GM12878 (cell line): ENCODE measurements around the gene TRIB2.

ENCODE experiments used
- EP300 ChIP-seq, 2 experiments: fragments of 150-350 bp in 1 of 2; IDR thresholded peaks; 2 replicates each; pipeline ENCODE4 v1.6.1; 2011 to 2012; ENCODE audit warnings: low read depth in 2 of 2, low read length in 2 of 2, borderline replicate concordance in 1 of 2, improper control_type of control experiment in 1 of 2, inconsistent platforms in 1 of 2; ENCODE audit not compliant: control insufficient read depth in 1 of 2
- JUND ChIP-seq: IDR thresholded peaks from 2 replicates; pipeline ENCODE4 v1.6.1; 2012; ENCODE audit warnings: low read depth, mild to moderate bottlenecking, low read length, improper control_type of control experiment, moderate library complexity
- MTA3 ChIP-seq: IDR thresholded peaks from 2 replicates; pipeline ENCODE4 v1.6.1; 2012; ENCODE audit warnings: low read length, inconsistent platforms, borderline replicate concordance
- NR2F1 ChIP-seq: fragments of 450-650 bp; conservative IDR thresholded peaks from 2 replicates; pipeline ENCODE4 v1.6.1; 2017; ENCODE audit warnings: mild to moderate bottlenecking
- POLR2A ChIP-seq: IDR thresholded peaks from 2 replicates; pipeline ENCODE4 v1.6.1; 2011; ENCODE audit warnings: low read depth, mild to moderate bottlenecking, low read length
- SIN3A ChIP-seq: IDR thresholded peaks from 2 replicates; pipeline ENCODE4 v1.6.1; 2012; ENCODE audit warnings: low read depth, low read length, improper control_type of control experiment
- SUPT20H ChIP-seq: IDR thresholded peaks from 2 replicates; pipeline ENCODE4 v1.6.1; 2011; ENCODE audit warnings: low read depth, mild to moderate bottlenecking, low read length, moderate library complexity, borderline replicate concordance; ENCODE audit not compliant: control insufficient read depth
- TF ChIP-seq, protein P1 (sequence below): IDR thresholded peaks from 2 replicates; pipeline ENCODE4 v1.6.1; 2011; ENCODE audit warnings: low read depth, mild to moderate bottlenecking, low read length, moderate library complexity, borderline replicate concordance; ENCODE audit errors: extremely low read depth
- TF ChIP-seq, protein P2 (sequence below), 3 experiments: IDR thresholded peaks in 2 of 3; conservative IDR thresholded peaks in 1 of 3; 2 replicates each; pipeline ENCODE4 v1.5.1; 2011; ENCODE audit warnings: low read depth in 3 of 3, low read length in 3 of 3, mild to moderate bottlenecking in 3 of 3, control low read depth in 2 of 3, moderate library complexity in 2 of 3, inconsistent platforms in 1 of 3, mixed read lengths in 1 of 3; ENCODE audit not compliant: control insufficient read depth in 2 of 3, insufficient read depth in 1 of 3; ENCODE audit errors: extremely low read depth in 1 of 3

DNA sequence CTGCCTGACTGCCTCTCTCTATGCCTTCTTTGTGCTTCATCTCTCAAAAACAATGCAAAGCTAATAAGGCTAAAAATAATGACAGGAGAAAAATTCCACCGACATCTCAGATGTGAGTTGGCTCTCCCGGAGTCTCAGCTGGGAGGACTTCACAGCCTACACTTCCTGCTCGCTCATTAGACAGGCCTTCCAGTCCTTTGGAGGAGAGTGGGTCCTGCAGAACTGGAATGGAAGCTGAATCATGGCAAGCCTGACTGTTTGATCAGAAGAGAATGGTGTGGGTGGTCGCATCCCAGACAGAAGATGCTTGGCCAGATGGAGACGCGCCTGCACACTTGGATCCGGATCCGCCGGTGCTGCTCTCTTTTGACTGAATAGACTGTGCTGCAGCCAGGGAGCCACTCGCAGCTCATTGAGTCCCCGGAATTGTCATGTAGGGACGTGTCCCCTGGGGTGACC is 49.7 kb downstream of the TRIB2 start:
- no peak for TF ChIP-seq JUND
- TF ChIP-seq POLR2A: no peak
- no peak for TF ChIP-seq NR2F1
- TF ChIP-seq, protein P1, sequence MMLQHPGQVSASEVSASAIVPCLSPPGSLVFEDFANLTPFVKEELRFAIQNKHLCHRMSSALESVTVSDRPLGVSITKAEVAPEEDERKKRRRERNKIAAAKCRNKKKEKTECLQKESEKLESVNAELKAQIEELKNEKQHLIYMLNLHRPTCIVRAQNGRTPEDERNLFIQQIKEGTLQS: no peak
- TF ChIP-seq, protein P2, sequence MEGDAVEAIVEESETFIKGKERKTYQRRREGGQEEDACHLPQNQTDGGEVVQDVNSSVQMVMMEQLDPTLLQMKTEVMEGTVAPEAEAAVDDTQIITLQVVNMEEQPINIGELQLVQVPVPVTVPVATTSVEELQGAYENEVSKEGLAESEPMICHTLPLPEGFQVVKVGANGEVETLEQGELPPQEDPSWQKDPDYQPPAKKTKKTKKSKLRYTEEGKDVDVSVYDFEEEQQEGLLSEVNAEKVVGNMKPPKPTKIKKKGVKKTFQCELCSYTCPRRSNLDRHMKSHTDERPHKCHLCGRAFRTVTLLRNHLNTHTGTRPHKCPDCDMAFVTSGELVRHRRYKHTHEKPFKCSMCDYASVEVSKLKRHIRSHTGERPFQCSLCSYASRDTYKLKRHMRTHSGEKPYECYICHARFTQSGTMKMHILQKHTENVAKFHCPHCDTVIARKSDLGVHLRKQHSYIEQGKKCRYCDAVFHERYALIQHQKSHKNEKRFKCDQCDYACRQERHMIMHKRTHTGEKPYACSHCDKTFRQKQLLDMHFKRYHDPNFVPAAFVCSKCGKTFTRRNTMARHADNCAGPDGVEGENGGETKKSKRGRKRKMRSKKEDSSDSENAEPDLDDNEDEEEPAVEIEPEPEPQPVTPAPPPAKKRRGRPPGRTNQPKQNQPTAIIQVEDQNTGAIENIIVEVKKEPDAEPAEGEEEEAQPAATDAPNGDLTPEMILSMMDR (IDR thresholded peaks at IDR 0.05 in 2 of 3, conservative IDR thresholded peaks at IDR 0.05 in 1 of 3; ENCODE audit: control insufficient read depth in 2 of 3, extremely low read depth in 1 of 3, insufficient read depth in 1 of 3, low read depth in 3 of 3, low read length in 3 of 3): no peak
- TF ChIP-seq SUPT20H: no peak
- no peak for TF ChIP-seq MTA3
- no peak for TF ChIP-seq EP300 (IDR thresholded peaks at IDR 0.05; ENCODE audit: borderline replicate concordance in 1 of 2, control insufficient read depth in 1 of 2, low read depth in 2 of 2, low read length in 2 of 2)
- TF ChIP-seq SIN3A: no peak
